Measurements from ENCODE around the gene NCOA1. TPM values are rescaled to one million over a fixed set of nuclear protein-coding genes. Genes with fewer than 3 reads are reported as not detected.
"Not testable (repeated sequence)": the region's sequence is repeated elsewhere in the genome, so short reads cannot be mapped to it uniquely, and the experiment has no call there.

Gene NCOA1
- total RNA-seq, 1 donor from 2014 or later, result 3.4 TPM

- Histone ChIP-seq H3K4me3 (ENCODE audit: low read depth, low read length) (no peak overlapping the region), H3K36me3 (ENCODE audit: control insufficient read depth, insufficient read depth, low read length) (no peaks in the 10 kb centered on the region), H3K27me3 (ENCODE audit: control insufficient read depth, insufficient read depth, low read length) (no peaks in the 10 kb centered on the region)
- FAIRE-seq (no peak), DNase-seq (ENCODE audit: low read depth) (peak; percentile 7)
- no peak for TF ChIP-seq CTCF (IDR thresholded peaks at IDR 0.05; ENCODE audit: insufficient read depth, low read length, severe bottlenecking)
Measured at GRCh38 chr2:24527536-24527935, 36.5 kb downstream of the NCOA1 start.

- no peak for FAIRE-seq
- TF ChIP-seq CTCF (IDR thresholded peaks at IDR 0.05; ENCODE audit: insufficient read depth, low read length, severe bottlenecking), result no peak
- Histone ChIP-seq H3K36me3 (ENCODE audit: control insufficient read depth, insufficient read depth, low read length) (no peaks in the 10 kb centered on the region), H3K27me3 (ENCODE audit: control insufficient read depth, insufficient read depth, low read length) (no peaks in the 10 kb centered on the region), H3K4me3 (ENCODE audit: low read depth, low read length) (no peak overlapping the region)
- DNase-seq (ENCODE audit: low read depth), result no peak
Measured at GRCh38 chr2:24530796-24531195, 39.7 kb downstream of the NCOA1 start.

- FAIRE-seq; H3K27me3 ChIP-seq (ENCODE audit: control insufficient read depth, insufficient read depth, low read length); DNase-seq (ENCODE audit: low read depth); H3K36me3 ChIP-seq (ENCODE audit: control insufficient read depth, insufficient read depth, low read length); H3K4me3 ChIP-seq (ENCODE audit: low read depth, low read length): not testable (repeated sequence)
Measured at GRCh38 chr2:24531610-24532009, 40.6 kb downstream of the NCOA1 start.

- not testable (repeated sequence) for H3K4me3 ChIP-seq (ENCODE audit: low read depth, low read length); H3K27me3 ChIP-seq (ENCODE audit: control insufficient read depth, insufficient read depth, low read length); FAIRE-seq; DNase-seq (ENCODE audit: low read depth); H3K36me3 ChIP-seq (ENCODE audit: control insufficient read depth, insufficient read depth, low read length)
Measured at GRCh38 chr2:24532057-24532456, 41.0 kb downstream of the NCOA1 start.

- H3K27me3 ChIP-seq (ENCODE audit: control insufficient read depth, insufficient read depth, low read length); H3K36me3 ChIP-seq (ENCODE audit: control insufficient read depth, insufficient read depth, low read length); H3K4me3 ChIP-seq (ENCODE audit: low read depth, low read length); DNase-seq (ENCODE audit: low read depth); FAIRE-seq: not testable (repeated sequence)
Measured at GRCh38 chr2:24533574-24533973, 42.5 kb downstream of the NCOA1 start.

GRCh38 chr2:24538720-24539119, 47.7 kb downstream of the NCOA1 start:
- no peak for TF ChIP-seq CTCF (IDR thresholded peaks at IDR 0.05; ENCODE audit: insufficient read depth, low read length, severe bottlenecking)
- DNase-seq (ENCODE audit: low read depth) (no peak), FAIRE-seq (no peak)
- no peak overlapping the region for H3K4me3 ChIP-seq (ENCODE audit: low read depth, low read length)
- no peaks in the 10 kb centered on the region for H3K36me3 ChIP-seq (ENCODE audit: control insufficient read depth, insufficient read depth, low read length)
- H3K27me3 ChIP-seq (ENCODE audit: control insufficient read depth, insufficient read depth, low read length), result no peaks in the 10 kb centered on the region

- FAIRE-seq, result no peak
- Histone ChIP-seq H3K27me3 (ENCODE audit: control insufficient read depth, insufficient read depth, low read length) (no peaks in the 10 kb centered on the region), H3K36me3 (ENCODE audit: control insufficient read depth, insufficient read depth, low read length) (no peaks in the 10 kb centered on the region), H3K4me3 (ENCODE audit: low read depth, low read length) (no peak overlapping the region)
- no peak for TF ChIP-seq CTCF (IDR thresholded peaks at IDR 0.05; ENCODE audit: insufficient read depth, low read length, severe bottlenecking)
- DNase-seq (ENCODE audit: low read depth), result no peak
Measured at GRCh38 chr2:24539258-24539657, 48.2 kb downstream of the NCOA1 start.

All from bronchial epithelial cell (primary cell).